Dermis microvascular lymphatic vessel endothelial cell (primary cell): ENCODE measurements around the gene RANBP9. TPM values are rescaled to one million over a fixed set of nuclear protein-coding genes. Genes with fewer than 3 reads are reported as not detected.

ENCODE experiments used
- DNase-seq, 2 donors: peaks; one replicate each; pipeline versions ENCODE4 v3.0.0 to v3.0.0-alpha.2; 2010; ENCODE audit warnings: low read depth in 2 of 2
- total RNA-seq: library from RNA; depleted of rRNA; stranded (reverse); fragments of >200 nt; gene quantifications from 2 replicates; pipeline ENCODE4 v1.2.1, GENCODE V29; 2014

Gene RANBP9
- total RNA-seq, 1 donor from 2014 or later: 20.4 TPM

DNA sequence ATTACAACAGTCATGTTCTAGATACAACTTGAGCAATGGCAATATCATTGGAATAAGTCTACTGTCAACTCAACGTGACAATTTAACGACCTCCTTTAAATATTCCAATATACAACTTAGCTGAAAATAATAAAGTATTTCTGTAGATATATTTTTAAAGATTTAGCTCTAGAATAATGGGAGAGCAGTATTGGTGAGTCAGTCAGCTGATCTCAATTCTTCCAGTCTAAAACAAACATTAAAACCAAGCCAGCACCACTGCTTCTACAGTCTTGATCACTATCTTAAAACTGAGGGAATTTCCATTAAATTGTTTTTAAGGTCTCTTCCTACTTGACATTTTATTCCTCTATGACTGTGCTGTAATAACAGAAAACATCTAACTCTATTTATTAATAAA, 58.3 kb downstream of the RANBP9 start:
- peak in 1 of 2 donors; percentile 82 for DNase-seq

DNA sequence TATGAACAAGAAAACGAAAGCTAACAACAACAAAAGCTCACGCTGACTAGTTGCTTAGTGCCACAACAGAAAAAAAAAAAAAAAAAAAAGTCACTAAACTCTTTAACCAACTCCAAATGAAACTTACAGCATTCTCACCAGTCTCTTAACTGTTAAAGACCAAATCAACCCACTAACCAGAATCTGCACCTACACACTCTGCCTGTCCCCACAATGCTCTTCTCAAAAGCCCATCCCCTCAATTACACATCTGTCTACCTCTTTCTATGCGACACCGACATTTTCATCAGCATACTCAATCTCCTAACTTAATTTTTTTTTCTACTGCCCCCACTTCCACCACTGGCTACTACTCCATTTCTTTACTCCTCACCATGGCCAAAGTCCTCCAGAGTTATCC, 62.2 kb downstream of the RANBP9 start:
- DNase-seq: no peak

DNA sequence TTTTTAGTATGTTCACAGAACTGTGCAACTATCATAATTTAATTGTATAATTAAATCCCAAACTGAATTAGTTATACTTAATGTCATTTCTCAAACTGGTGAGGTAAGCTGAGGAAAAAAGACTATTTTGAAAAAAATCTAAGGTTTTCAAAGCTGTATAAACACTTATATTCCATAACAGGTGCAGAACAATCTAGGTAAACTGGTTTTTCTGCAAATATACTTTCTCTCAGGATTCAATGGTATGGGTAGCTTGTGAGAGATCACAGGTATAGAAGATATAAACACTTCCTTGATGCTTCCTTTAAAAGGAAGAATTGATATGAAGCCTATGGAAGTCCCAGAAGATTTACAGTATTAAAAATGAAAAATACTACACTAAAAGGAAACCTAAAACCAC, 62.8 kb downstream of the RANBP9 start:
- no peak for DNase-seq

DNA sequence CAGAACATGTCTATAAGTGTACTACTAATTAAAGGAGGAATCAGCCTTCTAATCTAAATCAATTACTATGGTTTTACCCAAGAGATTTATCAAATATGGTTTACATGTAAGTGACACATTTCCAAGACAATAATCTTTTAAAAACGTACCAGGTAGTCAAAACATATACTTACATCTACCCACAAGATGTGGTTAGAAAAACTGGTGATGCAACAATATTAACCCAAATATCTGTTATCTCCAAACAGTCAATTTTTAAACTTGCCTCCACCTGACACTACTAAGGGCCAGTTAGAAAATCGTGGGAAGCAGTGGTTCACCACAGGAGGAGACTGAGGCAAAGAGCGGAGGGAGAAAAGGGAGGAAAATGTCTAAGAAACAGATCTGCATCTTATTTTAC, 68.5 kb downstream of the RANBP9 start:
- no peak for DNase-seq

- DNase-seq: peak in 1 of 2 donors; percentile 47
Measured at GRCh38 chr6:13641315-13641714, 70.3 kb downstream of the RANBP9 start.

- DNase-seq: no peak
Measured at GRCh38 chr6:13638626-13639025, 73.0 kb downstream of the RANBP9 start.

DNA sequence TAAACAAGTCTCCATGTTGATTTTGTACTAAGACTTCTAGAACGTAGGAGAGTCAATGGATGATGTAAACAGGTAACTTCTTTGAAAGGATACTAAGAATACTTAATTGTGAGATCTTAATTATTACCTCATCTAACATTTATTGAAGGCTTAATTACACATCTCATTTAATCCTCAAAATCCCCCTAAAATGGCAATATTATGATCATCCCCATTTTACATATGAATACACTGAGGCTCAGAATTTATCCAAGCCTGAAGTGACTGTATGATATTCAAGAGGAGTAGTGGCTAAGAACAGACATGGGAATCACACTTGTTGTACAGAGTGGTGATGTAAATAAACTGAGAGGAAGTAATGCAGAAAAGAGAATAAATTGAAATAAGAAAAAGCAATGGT, 73.6 kb downstream of the RANBP9 start:
- DNase-seq: no peak

DNA sequence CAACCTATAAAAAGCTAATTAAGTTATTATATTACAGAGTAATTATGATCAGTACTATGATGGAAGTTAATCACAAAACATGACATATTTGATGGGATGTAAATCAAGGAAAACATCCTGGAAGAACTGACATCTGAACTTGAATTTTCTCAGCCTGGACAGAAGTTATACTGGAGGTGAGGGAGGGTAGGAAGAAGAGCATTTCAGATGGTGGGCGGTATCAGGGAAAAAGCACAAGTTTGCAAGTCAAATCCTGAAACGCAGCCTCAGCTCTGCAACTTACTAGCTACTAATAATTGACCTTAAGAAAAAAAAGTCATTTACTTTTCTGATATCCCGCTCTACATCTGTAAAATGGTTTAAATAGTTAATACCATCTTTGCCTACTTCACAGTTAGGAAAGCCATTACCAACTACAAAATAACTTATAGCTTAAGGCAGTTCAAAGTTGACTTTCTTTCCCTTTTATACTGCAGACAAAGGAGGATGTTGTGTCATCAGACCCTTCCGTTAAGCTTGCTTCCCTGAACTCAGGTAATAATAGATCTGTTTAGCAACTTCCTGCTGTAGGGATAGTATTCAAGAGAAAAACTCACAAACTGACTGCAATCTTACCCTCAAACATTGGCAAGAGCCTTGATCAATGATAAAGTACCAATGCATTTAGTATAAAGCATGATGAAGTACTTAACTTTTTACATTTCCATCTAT, 75.5 kb downstream of the RANBP9 start:
- DNase-seq: peak; percentile 70 to 75

DNA sequence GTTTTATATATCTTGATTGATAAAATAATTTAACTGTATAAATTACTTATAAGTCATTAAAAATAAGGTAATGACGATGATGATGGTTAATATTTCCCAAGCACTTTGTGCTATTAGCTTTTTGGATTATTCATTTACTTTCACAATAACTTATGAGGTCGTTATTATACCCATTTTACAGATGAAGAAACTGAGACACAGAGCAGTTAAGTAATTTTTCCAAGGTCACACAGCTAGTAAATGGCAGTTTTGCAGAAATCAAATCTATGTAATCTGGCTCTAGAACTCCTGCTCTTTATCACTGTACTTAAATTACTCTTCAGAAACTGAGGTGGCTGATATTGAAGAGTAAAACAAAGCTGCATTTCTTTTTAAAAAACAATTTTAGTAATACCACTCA, 78.3 kb downstream of the RANBP9 start:
- DNase-seq: no peak

DNA sequence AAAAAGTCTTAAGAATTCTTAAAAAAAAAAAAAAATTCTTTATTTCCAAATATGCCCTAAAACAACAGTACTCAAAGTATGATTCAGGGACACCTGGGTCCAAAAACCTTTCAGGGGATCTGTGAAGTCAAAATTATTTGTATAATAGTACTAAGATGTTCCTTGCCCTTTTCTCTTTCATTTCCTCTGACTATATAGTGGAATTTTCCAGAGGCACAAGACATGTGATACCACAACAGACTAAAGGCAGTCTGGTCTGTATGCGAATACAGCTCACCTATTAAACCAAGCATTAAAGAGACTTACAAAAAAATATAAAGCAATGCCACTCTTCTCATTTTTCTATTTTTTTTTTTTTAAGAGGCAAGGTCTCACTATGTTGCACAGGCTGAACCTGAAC, 81.1 kb downstream of the RANBP9 start:
- peak in 1 of 2 donors; percentile 30 for DNase-seq

GRCh38 chr6:13629459-13630116, 82.0 kb downstream of the RANBP9 start:
- DNase-seq: peak in 1 of 2 donors; percentile 38

DNA sequence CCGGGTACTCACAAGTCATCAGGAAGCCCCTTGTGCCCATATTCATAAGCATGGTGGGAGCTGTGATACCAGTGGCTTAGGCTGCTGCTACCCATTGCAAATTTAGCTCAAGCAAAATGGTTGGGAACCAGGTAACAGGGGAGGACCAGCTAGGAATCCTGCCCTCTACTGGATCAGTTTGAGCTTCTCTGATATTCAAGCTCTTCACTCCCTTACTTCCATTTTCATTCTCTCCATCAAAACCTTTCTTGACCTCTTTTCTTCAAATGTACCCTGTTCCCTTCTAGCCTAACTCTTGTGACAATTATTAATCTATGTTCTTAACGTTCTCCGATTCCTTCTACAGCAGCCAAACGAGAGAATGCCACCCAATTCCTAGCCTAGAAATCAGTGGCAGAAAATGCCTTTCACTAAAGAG, 86.8 kb downstream of the RANBP9 start:
- DNase-seq: peak in 1 of 2 donors; percentile 48

DNA sequence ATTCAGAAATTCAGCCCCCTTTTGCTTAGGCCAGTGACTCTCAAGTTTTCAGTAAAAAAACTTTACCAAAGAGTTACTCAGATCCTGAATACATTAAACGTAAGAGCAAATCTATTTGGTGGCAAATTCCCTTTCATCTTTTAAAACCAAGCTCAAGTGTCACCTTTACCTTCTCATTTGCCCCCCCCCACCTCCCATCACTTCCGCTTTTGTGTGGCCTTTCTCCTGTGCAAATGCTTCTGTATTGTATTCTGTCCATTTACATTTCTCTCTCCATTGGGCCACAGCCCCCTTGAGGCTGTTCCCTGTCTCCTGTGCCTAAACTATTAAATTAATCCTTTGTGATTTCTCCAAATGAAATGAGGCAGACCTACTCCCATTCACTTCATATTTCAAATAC, 94.6 kb downstream of the RANBP9 start:
- DNase-seq: no peak

GRCh38 chr6:13615792-13616120, 95.9 kb downstream of the RANBP9 start:
- DNase-seq: peak in 1 of 2 donors; percentile 50

GRCh38 chr6:13614926-13615791, 96.5 kb downstream of the RANBP9 start, which contains the start of gene NOL7:
Gene NOL7, plus strand, starts transcription at chr6:13615335. Its CDS starts 24 bp downstream, at chr6:13615359.
- peak; percentile 98 to 99 for DNase-seq

GRCh38 chr6:13614126-13614925, 97.3 kb downstream of the RANBP9 start:
- DNase-seq: peak in 1 of 2 donors; percentile 61

DNA sequence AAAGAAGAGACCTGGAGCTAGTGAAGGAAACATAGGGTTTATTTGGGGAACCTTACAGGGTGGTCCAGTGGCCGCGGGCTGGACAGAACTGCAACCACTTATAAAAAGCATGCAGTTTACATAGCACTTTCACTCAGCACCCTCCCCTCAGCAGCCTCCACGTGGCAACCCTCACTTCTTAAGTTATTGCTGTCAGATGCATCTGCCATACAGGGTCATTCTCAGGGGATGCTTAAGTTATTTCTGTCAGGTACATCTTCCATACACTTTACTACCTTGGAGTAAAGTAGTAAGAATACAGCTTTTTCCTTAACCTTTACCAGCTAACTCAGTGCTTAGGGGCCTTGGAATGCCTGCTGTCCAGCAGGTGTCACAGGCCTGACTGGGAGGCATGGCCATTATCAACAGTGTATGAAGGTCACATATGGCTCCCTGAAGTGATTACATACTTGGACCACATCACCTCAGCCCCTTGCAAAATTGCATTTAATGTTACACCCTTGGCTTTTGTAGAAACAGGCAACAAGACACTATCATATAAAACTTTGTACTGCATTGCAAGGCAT, 98.5 kb downstream of the RANBP9 start:
- DNase-seq: no peak

- DNase-seq: no peak
Measured at GRCh38 chr6:13611715-13612114, 99.9 kb downstream of the RANBP9 start.

GRCh38 chr6:13605634-13606033, 106.0 kb downstream of the RANBP9 start:
- DNase-seq: no peak

DNA sequence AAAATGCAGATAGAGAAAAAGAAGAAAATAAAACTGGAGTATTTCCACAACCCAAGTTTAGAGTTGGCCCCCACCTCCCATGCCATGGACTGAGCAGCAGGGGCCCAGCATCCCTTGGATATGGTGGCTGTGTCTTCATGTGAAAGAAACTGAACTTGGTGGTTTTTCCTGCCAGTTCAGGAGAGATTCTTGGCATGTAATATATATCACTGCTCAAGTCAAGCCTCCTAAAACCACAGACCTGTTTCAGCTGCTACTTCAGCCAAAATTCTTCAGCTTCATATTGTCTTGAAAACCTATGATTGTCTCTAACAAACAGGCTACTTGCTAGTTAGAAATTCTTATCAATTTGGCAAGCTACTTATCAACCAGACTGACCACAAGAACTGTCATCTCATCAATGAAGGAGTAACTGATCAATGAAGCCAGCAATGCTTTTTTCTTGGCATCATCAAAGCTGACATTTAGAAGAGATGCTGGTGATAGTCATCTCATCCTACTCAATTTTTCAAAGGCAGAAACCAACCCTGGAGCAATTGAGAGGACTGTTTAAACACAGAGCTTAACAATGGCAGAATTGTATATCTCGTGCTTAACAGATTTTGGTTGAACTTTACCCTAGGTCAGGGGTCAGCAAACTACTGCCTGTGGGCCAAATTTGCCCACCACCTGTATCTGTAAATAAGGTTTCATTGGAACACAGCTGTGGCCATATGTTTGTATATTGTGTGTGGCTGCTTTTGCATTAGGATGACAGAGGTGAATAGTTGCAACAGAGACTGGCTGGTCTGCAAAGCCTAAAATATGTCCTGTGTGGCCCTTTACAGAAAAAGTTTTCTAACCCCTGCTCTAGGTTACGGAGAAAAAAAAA, 106.9 kb downstream of the RANBP9 start:
- DNase-seq: no peak
